Measurements from ENCODE around the gene PTPN1.
A peak's percentile ranks its signal among the peaks of the same experiment; 100 is the strongest.
"Not testable (repeated sequence)": the region's sequence is repeated elsewhere in the genome, so short reads cannot be mapped to it uniquely, and the experiment has no call there.

Gene PTPN1

DNA sequence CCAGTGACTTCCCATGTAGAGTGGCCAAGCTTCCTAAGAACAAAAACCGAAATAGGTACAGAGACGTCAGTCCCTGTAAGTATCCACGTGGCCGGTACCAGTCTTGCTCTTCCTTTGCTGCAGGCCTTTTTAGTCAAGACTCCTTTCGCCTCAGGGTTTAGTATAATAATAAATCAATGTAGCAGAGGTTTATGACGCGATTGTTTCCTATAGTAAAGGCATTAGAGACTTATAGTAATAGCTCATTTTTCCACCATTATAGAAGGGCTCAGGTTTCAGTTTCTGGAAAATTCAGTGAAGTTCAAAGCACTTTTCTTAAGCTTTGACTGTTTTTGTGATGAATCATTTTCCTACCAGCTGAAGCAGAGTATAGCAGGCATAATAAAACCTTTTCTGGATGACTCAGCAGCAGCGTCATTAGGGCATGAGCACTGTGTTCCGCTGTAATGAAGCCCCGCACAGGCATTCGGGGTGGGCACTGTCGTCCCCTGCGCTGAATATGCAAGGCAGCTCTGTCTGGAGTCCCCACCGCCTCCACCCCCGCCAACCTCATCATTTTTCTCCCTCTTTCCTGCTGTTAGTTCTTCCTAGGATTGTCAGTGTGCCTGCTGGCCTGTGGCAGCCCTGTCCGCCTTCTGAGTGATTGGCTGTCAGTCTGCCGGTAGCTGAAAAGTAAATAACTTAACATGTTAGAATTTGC lies 51.3 kb downstream of the PTPN1 start:
- no peak for DNase-seq

DNA sequence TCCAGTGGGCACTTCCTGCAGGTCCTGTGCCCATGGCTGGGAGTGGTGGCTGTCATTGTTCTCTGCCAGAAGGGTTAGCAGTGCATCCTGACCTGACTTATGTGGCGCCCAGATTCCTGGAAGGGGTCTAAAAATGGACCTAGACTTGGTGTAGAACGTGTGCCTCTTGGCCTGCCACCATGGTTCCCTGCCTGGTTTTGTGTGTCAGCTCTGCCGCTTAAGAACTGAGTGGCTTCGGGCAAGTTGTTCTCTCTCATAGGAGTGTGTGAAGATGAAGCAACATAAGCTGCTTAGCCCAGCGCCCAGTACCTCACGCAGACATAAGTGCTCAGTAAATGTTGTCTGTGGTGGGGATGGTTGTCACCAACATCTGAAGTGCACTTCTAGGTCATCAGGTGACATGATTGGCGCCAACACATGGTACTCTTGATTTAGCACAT lies 52.1 kb downstream of the PTPN1 start:
- no peak for DNase-seq

DNA sequence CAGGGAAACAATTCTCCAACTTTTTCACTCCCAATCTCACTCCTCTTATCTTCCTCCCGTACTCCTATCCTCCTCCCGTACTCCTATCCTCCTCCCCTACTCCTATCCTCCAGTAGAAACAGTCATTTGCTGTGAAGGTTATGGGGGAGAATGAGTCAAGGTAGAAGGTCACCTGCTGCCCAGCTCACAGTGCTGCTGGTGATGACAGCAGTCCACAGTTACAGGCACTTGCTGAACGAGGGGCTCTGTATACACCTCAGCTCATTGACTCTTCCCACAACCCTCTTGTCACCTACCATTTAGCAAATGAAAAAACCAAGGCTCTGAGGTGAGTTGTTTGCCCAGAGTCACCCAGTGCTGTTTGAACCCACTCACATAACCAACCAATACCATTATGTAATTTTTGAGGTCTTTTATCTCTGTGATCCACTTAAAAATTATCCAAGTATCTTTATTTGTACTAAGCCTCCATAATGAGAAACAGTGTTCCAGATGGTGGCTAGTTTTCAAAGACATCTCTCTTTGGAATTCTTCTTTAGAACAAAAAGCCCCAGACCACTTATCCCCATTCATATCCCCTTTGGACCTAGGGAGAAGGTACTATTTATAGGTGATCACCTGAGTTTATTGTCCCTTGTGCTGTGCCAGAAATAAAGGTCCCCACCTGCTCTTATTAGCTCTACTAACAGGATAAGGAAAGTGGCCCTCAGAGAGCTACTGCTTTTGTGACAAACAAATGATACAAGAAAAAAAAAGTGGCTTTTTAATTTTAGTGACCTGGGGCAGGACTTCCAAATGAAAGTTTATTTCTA lies 53.2 kb downstream of the PTPN1 start:
- no peak for DNase-seq

DNA sequence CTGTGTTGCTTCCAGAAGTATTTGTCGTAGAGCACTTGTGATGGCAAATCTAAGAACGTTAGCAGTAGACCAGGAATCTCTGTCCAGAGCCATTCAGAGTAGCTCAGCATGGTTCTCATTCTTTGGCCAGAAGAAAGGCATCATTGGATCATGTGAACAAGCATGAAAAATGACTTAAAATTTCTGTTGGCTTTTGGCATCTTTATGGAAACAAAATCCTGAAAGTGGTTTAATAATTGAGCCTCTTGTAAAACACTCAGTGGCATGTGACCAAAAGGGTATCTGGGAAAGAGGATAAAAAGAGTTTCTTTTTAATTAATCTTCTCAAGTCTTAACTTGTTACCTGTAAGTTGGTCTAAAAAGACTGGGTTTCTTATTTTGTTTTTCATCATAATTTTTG lies 55.2 kb downstream of the PTPN1 start:
- DNase-seq: no peak

DNA sequence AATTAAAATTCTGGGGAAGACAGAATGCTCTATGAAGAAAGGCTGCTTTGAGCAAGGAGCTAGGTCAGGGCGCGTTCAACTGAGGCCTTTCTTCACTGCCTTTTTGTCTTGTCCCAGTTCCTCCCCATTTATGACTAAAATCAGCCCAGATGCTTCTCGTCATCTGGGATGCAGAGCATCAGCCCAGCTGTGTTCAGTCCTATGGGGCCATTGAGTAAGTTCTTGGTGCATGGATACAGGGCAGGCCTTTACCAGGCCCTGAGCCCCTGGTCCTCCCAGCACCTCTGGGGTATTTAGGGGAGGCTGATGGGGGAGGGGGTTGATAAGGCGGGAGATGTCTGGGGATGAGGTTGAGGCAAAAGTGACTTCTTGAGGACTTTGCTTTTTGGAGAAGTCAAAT lies 55.7 kb downstream of the PTPN1 start:
- no peak for DNase-seq

- DNase-seq: no peak
These were observed 57.8 kb downstream of the PTPN1 start for GRCh38 chr20:50567860-50568548.

GRCh38 chr20:50568549-50568942 lies 58.4 kb downstream of the PTPN1 start:
- no peak for DNase-seq

GRCh38 chr20:50569487-50569863 lies 59.3 kb downstream of the PTPN1 start:
- DNase-seq: not testable (repeated sequence)

DNA sequence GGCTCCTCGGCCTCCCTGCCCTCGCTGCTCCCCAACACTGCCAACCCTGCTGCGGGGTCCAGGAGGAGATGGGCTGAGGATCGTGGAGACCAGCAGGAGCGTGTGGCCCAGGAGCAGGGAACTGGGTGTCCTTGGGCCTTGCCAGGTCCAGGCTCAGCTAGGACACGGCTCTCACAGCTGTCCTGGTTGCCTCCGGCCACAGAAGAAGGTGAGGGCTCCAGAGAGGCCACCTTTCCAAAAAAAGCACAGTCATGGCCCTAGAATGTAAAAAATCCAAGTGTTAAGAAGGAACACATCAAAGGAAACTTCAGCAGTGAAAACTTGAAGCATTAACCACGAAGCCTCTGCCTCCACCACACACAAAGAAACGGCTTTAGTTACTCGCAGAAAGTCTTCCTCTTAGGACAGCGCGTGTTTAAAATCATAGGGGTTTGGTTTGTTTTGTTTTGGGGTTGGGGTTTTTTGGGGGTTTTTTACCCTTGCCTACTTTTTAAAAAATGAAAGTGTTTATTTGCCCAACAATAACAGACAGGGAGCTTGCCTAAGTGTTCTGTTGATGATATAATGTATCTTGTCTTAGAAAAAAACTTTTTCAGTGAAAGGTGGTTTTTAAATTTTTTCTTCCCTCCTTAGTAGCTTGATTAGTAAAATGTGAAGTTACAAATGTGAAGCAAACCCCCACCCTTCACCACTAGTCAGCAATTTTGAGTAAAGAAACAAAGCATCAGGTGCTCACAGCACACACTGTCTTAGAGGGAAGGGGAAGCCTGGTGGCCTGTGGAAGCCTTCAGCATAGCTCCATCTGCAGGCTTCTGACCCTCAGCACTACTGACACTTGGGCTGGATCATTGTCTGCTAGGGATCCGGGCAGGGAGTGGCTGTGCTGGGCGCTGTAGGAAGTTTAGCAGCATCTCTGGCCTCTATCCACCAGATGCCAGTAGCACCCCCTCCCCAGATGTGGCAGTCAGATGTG lies 60.0 kb downstream of the PTPN1 start:
- DNase-seq: peak in 1 of 2 experiments; percentile 11

DNA sequence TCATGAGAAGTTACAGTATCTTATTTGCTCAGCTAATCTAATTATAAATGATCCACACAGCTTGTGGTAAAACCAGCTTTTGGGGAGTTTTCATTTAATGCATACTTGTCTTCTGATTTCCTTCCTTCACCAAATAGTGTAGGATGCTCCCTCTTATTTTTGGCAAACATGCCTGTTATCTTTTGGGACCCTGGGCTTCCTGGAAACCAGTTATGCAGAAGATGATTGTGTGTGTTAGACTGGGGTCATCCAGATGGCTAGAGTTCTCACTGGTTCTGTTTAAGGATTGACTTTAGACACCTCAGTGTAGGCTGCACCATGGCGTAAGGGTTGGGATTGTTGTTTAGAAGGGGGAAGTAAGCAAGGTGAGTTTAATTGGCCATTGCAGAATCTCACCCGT lies 61.3 kb downstream of the PTPN1 start:
- DNase-seq: no peak

DNA sequence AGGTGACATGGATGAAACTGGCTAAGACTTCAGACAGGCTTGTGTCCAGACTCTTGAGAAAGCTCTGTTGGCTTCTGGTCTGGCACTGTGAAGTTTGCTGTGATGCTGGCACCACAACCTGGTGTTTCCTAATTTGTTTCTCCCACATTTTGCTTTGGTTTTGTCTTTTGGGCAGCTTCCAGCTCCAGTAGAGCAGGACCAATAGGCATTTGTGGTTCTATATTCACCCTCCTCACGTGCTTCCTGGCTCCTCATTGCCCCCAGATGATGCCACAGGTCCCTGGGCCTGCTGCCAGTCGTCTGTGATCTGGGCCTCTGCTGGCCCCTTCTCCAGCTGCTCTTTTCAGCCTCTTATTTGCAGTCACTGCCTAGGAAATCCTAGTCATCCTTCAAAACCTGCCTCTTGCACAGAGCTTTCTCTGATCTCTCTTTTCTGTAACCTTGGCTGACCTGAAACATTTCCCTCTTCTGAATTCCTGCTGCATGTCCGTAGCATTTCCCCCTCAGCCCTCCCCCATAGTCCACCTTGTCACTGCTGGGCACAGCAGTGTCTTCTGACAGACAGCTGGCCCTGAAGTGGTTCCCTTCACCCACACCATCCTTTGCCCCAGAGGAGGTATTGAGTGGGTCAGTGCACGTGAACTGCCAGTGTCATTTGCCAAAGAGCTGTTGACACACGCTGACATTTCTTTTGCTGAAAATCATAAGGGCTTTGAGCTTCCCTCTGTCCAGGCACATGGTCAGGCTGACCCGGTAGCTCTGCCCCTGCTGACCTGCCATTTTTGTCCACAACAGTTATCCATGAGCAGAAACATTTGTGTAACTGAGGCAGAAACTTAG lies 63.0 kb downstream of the PTPN1 start:
- DNase-seq: peak; percentile 97 to 98

- no peak for DNase-seq
These were observed 63.9 kb downstream of the PTPN1 start for GRCh38 chr20:50574108-50574507.

DNA sequence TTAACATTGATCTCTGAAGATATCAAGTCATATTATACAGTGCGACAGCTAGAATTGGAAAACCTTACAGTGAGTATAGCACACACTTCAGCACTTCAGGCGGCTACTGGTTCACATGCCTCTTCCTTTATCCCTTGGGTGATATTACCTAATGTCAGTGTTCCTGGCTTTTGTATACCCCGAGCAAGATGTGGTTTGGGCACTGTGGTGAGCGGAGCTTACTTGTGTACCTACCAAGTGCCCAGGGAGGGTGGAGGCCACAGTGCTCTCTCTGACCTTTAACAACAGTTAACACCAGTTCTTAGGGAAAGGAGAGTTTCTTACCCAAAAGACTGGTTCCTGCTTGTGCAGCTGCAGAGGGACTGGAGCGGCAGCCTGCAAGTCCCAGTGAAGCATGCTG lies 64.4 kb downstream of the PTPN1 start:
- no peak for DNase-seq

GRCh38 chr20:50575865-50576720 lies 65.9 kb downstream of the PTPN1 start:
- peak; percentile 29 to 46 for DNase-seq

DNA sequence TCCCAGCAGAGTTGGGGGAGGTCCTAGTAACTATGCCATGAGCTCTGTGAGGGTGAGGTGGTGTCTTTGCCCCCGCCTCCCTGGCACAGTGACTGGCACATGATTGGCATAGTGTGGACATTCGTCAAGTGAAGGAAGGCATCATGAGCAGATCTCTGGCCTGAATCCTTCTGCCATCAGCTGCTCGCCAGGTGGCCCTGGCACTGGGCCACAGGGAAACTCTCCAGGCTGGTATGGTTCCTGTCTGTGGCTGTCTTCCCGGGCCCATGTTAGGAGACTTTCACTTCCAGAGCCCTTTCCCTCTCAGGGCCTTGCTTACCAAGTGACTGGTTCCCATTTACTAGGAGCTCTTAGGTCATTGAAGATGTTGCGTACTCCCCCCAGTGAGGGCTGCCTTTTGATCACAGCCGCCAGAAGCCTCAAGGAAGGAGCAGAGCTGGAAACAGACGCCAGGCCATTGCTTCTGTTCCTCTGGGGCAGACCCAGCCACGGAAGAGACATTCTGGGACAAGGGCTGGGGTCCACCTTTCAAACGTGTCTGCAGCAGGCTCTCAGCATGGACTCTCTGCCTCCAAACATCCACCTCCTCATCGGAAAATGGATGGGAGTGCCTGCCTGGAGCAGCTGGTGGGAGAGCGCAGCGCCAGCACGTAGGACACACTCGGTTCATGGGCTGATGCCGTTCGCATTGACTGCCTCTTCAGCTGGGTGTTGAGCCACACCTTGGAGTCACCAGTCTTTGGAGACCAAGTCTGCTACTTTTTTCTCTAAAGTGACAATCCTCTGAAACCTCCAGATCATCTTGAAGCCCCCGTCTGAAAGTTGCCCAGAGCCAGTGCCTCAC lies 67.2 kb downstream of the PTPN1 start:
- peak; percentile 88 to 96 for DNase-seq

- DNase-seq: no peak
These were observed 68.0 kb downstream of the PTPN1 start for GRCh38 chr20:50578061-50578777.

- no peak for DNase-seq
These were observed 68.6 kb downstream of the PTPN1 start for GRCh38 chr20:50578778-50579165.

- no peak for DNase-seq
These were observed 69.3 kb downstream of the PTPN1 start for GRCh38 chr20:50579511-50579910.

Data from NCI-H446 (cell line).